SK-N-SH (cell line): ENCODE data around the gene P2RY14.

Experiments used
- MEF2A ChIP-seq: IDR thresholded peaks from 2 replicates; pipeline ENCODE4 v1.4.0; 2012; ENCODE audit warnings: low read depth, borderline replicate concordance
- SIN3A ChIP-seq: IDR thresholded peaks from 2 replicates; pipeline ENCODE4 v1.6.1; 2012; ENCODE audit warnings: low read depth, mild to moderate bottlenecking, low read length, moderate library complexity, borderline replicate concordance
- TAF1 ChIP-seq: IDR thresholded peaks from 2 replicates; pipeline ENCODE4 v1.6.1; 2012; ENCODE audit warnings: low read depth, mild to moderate bottlenecking, low read length, moderate library complexity, borderline replicate concordance
- TF ChIP-seq, protein P1 (sequence below): fragments of 200-600 bp; sonication (generic); IDR thresholded peaks from 2 replicates; pipeline ENCODE4 v1.6.1; 2017; ENCODE audit warnings: antibody characterized with exemption, mild to moderate bottlenecking, moderate library complexity

GRCh38 chr3:151168269-151169094 is 109.9 kb downstream of the P2RY14 start:
- TF ChIP-seq, protein P1, sequence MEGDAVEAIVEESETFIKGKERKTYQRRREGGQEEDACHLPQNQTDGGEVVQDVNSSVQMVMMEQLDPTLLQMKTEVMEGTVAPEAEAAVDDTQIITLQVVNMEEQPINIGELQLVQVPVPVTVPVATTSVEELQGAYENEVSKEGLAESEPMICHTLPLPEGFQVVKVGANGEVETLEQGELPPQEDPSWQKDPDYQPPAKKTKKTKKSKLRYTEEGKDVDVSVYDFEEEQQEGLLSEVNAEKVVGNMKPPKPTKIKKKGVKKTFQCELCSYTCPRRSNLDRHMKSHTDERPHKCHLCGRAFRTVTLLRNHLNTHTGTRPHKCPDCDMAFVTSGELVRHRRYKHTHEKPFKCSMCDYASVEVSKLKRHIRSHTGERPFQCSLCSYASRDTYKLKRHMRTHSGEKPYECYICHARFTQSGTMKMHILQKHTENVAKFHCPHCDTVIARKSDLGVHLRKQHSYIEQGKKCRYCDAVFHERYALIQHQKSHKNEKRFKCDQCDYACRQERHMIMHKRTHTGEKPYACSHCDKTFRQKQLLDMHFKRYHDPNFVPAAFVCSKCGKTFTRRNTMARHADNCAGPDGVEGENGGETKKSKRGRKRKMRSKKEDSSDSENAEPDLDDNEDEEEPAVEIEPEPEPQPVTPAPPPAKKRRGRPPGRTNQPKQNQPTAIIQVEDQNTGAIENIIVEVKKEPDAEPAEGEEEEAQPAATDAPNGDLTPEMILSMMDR, result peak; percentile 90
- no peak for TF ChIP-seq SIN3A
- TF ChIP-seq TAF1, result no peak
- TF ChIP-seq MEF2A, result no peak
